GM19043 (cell line): Measurements from ENCODE around the gene IFNAR1.
"Not testable (repeated sequence)": the region's sequence is repeated elsewhere in the genome, so short reads cannot be mapped to it uniquely, and the experiment has no call there.

Experiments
- ATAC-seq: cut with Tn5 transposase; IDR thresholded peaks from one replicate; pipeline ENCODE4 v1.9.1; 2021; ENCODE audit warnings: low read depth; ENCODE audit not compliant: unreplicated experiment

The IFNAR1 gene

DNA sequence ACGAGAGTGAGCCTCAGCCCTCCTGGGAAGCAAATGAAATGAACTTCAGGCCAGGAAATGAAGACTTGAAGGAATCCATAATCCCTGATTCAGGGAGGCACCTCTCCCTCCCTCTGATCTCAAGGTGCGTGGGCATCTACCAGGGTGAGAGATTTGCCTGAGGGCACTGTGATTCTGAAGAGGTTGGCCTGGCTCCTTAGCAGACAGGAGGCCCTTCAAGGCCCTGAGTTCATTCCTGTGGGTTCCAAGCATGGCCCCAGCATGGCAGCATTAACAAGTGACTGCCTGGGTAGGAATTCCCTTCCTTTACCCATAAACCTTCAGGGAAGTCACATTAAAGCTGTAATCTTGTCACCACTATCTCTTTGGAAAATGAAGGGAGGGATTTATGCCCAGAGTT is 48.7 kb downstream of the IFNAR1 start:
- no peak for ATAC-seq

DNA sequence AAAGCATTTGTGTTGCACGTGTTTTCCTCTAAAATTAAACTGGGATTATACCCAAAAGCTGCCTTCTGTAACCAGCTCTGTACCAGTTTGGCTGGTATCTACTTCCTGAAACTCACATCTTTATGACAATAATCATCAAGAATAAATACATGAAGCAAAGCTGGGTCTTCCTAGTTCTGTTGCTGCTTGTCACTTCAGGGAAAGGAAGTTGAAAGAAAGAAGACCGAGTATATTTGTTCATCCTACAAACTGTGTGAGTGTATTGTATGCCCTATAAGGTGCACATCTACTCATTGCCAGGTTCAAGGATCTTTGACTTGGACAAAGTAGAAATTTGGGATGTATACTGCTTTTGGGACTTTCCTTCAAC is 49.3 kb downstream of the IFNAR1 start:
- ATAC-seq = no peak

DNA sequence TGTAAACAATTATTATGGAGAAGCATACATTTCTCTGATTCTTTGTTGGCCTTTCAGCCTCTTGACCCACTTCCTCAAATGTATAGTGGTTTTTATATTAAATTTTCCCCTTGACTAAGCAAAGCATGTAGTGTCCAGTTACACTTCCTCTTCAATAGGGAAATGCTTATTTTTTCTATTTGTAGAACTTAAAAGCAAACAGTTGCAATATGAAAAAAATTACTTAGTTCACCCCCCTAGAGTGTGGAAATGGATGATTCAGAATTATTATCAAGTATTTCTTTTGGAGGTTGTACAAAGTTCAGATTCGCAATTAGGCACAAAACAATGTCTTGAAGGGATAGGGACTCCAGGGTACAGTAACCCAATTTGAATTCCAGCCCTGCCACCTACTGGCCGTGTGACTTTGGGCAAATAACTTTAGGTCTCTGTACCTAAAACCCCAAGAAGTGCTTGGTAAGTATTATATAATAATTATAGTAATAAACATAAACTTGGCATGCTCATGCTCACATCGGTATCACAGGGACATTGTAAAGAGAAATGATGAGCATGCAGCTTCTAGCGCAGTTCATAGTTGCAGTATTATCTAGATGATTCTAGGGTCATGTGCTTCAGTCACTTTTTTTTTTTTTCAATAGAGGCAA is 49.8 kb downstream of the IFNAR1 start:
- ATAC-seq = no peak

DNA sequence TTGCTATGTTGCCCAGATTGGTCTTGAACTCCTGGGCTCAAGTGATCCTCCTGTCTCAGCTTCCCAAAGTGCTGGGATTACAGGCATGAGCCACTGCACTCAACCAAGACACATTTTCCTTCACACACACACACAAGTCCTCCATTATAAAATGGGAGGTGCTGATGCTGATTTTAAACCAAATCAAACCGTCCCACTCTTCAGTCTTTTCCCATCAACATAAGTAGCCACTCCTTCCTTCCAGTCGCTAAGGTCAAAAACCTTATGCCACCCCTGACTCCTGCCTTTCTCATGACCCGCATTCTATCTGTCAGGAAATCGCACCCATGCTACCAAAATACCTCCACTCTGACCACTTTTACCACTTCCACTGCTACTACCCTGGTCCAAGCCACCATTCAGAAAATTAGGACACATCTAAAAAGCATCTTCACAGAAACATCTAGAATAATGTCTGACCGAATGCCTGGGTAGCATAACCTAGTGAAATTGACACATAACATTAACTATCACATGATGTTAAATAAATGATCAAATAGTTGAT is 50.4 kb downstream of the IFNAR1 start:
- no peak for ATAC-seq

DNA sequence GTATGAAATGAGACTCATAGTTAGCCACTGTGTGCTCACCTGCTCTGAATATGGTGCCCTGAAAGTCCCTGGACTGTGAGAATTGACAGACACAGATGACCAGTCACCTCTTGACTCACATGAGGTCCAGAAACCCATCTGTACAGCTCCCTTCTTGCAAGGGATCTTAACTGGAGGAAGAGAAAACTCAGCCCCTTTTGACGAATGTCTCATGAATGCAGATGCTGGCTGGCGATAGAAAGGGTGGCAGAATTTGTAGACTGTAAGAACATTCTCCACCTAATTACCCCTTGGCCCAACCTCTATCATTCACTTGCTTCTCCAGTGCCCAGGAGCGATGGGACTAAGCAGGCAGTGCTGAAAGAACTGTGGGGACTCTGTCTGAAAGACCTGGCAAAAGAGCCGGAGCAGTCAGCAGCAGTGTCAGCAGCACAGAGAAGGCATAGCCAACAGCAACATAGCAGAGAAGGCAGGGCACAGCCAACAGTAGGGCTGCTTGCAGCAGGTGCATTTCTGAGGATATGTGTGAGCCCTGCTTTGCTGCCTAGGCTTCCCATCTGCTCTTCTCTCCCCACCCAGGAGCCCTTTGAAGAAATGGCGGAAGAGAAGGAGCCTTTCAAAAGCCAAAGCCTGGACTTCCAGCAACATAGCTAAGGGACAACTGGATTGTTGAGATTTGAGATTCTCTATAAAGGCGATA is 52.6 kb downstream of the IFNAR1 start:
- no peak for ATAC-seq

DNA sequence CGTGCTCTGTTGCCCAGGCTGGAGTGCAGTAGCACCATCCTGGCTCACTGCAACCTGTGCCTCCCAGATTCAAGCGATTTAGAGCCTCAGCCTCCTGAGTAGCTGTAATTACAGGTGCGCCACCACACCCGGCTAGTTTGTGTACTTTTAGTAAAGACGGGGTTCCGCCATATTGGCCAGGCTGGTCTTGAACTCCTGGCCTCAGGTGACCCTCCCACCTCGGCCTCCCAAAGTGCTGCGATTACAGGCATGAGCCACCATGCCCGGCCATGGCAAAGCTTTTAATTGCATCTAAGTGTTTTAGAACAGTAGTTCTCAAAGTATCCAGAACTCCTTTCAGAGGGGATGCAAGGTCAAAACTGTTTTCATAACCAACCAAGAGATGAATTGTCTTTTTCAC is 53.3 kb downstream of the IFNAR1 start:
- ATAC-seq = no peak

DNA sequence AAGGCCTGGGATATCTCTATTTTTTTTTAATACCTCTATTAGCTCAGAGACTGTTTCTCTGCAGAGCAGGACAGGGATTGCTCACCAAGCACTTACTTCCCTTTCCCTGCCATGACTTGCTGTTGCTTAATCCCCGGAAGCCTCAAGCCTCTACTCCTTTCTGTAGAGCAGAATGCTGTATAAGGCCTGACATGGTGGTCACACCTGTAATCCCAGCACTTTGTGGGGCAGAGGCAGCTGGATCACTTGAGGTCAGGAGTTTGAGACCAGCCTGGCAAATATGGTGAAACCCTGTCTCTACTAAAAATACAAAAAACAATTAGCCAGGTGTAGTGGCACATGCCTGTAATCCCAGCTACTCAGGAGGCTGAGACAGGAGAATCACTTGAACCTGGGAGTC is 55.2 kb downstream of the IFNAR1 start:
- not testable (repeated sequence) for ATAC-seq

DNA sequence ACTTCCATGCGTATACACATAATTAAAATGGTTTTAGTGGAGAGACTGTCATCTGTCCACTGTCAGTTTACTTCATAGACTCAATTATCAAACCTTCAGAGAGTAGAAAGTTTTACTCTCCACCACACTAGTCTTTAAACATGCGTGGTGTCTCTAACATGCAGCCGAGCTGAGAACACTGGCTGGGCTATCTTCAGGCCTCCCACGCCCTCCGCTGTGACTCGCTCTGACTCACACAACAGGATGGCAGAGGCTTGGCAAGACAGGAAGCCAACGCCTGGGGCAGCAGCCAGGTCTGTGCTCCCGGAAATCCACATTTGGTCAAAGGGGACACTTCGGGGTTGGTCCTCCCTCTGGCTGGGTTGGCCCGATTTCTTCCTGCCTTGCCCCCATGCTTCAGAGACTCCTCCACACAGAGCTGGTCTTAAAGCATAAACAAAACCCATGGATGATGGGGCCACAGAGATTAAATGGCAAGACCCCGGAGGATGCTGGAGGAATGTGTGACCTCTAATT is 55.8 kb downstream of the IFNAR1 start:
- peak; percentile 42 for ATAC-seq

DNA sequence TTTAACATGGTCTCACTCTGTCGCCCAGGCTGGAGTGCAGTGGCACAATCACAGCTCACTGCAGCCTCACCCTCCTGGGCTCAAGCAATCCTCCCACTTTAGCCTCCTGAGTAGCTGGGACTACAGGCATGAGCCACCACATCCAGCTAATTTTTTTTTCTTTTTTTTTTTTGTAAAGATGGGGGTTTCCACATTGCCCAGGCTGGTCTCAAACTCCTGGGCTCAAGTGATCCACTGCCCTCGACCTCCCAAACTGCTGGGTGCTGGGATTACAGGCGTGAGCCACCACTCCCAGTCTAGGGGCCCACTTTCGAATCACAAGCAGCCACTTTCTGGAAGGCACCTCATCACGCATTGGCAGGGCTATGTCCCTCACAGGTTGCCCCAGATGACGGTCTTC is 56.6 kb downstream of the IFNAR1 start:
- not testable (repeated sequence) for ATAC-seq

DNA sequence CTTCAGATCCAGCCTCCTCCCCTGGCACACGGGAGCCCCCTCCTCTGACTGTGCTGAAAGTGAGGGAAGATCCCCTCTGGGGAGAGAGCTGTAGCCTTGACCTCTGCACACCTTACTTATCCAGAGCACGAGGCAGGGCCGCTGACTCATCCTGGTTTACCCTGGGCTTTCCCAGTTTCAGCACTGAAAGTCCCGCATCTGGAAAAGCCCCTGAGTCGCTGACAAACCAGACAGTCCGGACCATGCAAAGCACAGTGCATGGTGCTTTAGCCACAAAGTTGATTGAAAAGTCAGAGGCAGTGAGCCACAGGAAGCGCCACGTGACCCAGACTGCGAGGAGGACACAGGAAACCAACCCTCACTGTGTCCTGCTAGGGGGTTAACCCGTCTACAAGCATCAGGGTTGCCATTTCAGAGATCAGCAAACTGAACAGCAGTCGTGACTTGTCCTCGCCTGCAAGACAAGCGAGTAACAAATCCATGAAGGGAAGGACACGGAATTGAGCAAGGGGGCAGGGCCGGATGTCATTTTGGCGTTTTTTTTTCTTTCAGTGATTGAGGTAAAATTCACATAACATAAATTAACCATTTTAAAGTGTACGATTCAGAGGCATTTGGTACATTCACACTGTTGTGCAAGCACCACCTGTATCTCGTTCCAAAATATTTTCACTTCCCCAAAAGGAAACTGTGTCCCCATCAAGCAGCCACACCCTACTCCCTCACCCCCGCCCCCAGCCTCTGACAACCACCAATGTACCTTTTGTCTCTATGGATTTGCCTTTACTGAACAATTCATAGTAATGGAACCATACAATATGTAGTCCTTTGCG is 58.5 kb downstream of the IFNAR1 start:
- peak; percentile 86 for ATAC-seq

DNA sequence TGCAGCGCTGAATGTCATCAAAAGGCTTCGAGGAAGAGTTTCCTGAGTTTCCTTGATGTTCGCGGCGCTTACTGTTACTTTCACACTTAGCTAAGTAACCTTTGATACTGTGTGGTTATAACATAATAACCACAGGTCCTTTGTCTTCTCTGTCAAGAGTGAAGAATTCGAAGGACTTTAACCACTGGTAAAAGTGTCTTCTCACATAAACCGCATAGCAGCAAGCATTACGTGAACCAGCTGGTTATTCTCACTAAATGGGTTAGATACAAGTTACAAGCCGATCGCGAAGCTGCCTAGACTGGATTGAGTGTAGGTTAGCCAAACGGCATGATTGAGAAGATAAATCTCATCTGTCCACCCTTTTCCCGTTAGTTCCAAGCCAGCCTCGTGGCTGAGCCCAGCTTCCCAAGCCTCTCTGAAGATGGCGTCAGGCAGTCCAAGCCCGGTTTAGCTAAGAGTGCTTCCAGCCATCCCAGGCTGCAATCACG is 60.1 kb downstream of the IFNAR1 start:
- ATAC-seq = no peak

DNA sequence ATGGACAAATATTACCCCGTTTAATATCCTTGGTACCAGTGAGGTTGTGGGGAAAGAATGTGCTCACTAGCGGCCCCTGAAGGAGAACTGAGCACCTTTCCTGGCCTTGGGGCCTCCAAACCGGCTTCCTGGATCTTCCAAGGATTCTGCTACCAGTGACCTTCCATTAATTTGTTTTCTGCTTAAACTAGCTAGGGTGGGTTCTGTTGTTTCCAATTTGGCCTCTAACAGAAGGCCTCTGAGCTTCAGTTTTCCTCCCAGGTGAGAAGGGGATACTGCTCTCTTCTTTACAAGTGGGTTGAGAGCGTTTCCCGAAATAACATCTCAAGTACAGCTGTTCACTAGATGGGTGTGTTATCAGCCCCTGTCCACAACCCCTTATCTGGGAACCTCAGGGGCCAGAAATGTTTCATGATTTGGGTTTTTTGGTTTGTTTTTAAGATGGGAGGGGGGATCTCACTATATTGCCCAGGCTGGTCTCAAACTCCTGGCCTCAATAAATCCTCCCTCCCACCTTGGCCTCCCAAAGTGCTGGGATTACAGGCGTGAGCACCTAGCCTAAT is 61.5 kb downstream of the IFNAR1 start:
- no peak for ATAC-seq

DNA sequence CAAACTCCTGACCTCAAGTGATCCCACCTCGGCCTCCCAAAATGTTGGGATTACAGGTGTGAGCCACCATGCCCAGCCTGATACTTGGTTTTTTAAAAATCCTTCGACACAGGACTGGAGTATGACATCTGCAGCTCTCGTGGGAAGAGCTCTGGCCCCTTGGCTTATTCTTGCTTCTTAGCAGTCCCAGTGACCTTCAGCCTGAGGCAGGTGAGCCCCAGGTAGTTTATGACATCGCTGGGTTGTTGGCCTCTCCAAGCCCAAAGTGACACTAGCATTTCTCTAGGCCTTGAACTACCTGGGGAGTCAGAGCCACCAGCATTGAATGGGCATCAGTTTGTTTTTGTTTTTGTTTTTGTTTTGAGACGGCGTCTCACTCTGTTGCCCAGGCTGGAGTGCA is 62.5 kb downstream of the IFNAR1 start:
- ATAC-seq = no peak

DNA sequence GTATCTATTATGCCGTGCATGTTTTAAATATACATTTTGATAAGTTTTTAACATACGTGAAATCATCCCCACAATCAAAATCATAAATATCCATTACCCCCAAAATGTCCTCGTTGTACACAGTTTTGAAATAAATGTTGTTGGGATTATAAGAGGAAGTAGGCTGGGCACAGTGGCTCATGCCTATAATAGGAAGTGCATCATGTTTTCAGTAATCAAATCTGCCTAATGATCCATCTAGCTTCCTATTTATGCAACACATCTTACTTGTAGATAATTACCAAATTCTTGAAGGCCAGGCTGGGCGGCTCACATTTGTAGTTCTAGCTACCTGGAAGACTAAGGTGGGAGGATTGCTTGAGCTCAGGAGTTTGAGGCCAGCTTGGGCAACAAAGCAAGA is 63.4 kb downstream of the IFNAR1 start:
- ATAC-seq = no peak

DNA sequence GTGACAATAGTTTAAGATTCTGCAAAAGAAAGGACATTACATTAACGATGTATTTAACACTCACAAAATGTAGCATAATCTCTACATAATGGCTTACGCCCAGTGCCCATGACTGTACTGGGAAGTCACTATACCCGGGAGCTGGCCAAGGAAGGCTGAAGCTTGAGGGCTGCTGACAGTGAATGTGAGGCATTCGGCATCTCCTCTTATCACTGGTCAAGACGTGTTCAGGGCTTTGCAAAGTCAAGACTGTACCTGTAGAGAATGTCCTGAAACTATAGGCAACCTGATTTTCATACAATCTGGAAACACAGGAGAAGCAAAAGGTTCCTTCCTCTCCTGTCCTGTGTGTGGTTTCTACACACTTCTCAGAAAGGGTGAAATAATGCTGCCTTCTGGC is 65.7 kb downstream of the IFNAR1 start:
- ATAC-seq = no peak

DNA sequence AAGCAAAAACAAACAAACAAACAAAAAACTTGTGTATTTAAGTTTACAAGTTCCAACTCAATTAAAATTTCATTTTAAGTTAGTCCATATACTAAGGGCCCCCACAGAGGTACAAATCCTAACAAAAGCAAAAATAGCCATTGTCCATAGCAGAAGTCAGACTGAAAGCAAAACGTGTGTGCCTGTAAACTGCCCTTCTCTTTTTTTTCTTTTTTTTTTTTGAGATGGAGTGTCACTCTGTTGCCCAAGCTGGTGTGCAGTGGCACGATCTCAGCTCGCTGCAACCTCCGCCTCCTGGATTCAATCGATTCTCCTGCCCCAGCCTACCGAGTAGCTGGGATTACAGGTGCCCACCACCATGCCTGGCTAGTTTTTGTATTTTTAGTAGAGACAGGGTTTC is 66.9 kb downstream of the IFNAR1 start:
- ATAC-seq = no peak

DNA sequence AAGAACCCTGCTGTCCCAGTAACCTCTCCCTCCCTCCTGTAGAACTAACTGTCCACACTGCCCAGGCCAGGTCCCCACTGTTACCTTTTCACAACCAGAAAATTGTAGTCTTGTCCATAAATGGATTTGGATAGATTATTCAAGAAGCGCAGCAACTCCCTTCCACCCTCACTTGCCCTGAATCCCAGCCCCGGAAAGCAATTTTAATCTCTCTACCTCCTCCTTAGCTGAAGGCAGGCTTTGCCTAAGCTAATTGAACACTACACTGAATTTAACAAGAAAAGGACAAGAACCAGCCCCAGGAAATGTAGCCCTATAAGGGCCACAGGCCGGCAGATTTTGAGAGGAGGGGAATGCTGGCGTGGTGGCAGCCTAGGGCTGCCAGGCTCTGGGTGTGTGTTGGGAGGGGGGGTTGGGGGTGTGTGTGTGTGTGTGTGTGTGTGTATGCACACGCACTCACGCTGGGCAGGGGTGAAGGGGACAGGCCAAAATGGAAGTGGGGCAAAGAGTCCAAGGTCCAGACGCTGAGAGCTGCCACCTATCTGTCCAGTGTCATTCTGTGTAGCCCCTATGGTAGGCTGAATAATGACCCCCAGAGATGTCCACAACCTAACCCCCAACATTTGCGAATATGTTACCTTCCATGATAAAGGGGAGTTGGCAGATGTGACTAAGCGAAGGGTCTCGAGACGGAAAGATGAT is 67.7 kb downstream of the IFNAR1 start:
- ATAC-seq = no peak

DNA sequence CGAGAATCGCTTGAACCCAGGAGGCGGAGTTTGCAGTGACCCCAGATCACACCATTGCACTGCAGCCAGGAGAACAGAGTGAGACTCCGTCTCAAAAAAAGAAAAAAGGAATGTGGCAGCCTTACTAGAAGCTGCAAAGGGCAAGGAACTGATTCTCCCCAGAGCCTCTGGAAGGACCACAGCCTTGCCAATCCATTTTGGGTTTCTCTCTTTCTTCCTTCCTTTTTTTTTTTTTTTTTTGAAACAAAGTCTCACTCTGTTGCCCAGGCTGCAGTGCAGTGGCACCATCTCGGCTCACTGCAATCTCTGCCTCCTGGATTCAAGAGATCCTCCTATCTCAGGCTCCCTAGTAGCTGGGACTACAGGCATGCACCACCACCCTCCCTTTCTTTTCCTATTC is 68.6 kb downstream of the IFNAR1 start:
- ATAC-seq = no peak

DNA sequence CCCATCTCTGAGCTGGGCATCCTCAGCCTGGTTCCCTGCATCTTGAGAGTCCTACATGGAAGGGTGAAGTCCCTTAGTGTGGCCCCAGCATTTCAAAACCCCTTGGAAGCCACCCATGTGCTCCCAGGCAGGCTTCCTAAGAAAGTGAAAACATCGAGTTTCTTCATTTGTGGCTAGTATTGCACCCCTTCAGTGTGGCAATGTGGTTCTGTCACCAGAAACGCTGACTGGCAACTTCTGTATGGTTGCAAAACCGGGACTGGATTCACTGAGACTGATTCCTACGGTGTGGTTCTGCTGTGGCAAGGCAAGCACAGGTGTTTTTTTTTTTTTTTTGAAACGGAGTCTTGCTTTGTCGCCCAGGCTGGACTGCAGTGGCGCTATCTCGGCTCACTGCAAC is 69.5 kb downstream of the IFNAR1 start:
- ATAC-seq = no peak

DNA sequence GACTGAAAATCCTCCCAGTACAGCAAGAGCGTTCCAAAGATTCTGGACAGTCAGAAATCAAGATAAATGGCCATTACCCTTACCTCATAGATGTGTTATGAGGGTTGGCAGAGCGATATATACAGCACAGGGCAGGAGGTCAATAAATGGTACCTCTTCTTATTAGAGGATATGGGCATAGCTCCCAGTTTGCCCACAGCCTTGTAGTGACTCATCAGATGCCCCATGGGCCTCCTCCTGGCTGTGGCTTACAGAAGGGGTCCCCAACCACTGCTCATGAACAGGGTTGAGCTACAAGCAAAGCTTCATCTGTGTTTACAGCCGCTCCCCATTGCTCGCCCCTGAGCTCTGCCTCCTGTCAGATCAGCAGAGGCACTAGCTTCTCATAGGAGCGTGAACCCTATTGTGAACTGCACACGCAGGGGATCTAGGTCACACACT is 71.1 kb downstream of the IFNAR1 start:
- no peak for ATAC-seq
